ENCODE measurements around the gene TEC.

- TF ChIP-seq CTCF (IDR thresholded peaks at IDR 0.05) (no peak), POLR2A (IDR thresholded peaks at IDR 0.05) (no peak), POLR2AphosphoS5 (IDR thresholded peaks at IDR 0.05) (no peak)
Measured at GRCh38 chr4:48259748-48260147, 9.9 kb downstream of the TEC start.
